CD4-positive, alpha-beta T cell treated with Interleukin-6 for 4 hours (primary cell): ENCODE measurements around the gene TSHZ1.

Experiments
- DNase-seq: peaks from one replicate; pipeline ENCODE4 v3.0.0-alpha.2; 2020; ENCODE audit warnings: mixed read lengths

TSHZ1 gene

GRCh38 chr18:75248426-75249174 lies 38.0 kb downstream of the TSHZ1 start:
- DNase-seq: no peak

DNA sequence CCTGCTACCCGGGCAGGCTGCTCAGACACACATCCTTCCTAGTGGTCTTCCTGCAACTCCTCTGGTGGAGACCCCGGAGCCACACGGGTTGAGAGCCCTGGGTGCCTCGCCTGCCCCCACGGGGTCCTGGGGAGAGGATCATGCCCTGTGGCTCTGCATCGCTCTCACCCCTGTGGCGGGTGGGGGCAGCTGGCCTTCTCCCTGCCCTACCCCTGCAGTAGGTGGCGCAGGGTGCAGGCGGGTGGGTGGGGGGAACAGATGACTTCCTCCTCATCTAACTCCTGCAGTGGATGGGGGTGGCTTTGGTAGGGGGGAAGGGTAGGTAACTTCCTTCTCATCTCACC lies 38.5 kb downstream of the TSHZ1 start:
- DNase-seq: no peak

- peak; percentile 34 for DNase-seq
These were observed 39.3 kb downstream of the TSHZ1 start for GRCh38 chr18:75249672-75250470.

DNA sequence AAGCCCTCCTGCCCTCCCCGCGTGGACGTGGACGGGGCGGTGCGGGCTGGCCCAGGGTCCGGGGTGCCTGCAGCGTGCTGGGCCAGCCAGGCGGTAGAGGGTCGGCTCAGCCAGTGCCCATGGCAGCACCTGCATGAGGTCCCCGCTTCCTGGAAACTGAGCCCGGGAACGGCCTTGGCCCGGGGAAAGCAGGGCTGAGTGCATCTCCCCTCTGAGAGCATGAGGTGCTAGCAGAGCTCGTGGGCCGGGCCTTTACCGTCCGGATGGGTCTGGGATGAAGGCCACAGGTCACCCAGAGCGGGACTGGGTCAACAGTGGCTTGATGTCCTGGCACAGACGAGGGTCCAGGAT lies 39.8 kb downstream of the TSHZ1 start:
- DNase-seq: no peak

- DNase-seq: no peak
These were observed 40.9 kb downstream of the TSHZ1 start for GRCh38 chr18:75251466-75251865.

- no peak for DNase-seq
These were observed 41.5 kb downstream of the TSHZ1 start for GRCh38 chr18:75252136-75252535.

DNA sequence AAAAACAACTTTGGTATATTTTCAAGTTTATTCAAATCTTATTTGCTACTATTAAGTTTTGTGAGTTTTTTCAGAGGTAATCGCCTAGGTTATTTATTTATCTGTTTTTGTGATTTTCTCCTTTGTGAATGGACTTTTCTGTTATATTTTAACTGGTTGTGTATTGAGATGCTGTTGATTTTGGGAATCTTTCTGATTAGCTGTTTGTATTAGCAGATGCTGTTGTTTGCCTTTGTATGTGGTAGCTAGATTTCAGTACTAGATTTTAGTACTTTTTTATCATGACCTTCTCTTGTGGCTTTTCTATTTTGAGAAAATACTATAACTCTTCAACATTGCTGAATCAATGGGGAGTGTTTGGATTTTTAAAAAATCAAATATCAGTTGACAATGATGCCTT lies 42.4 kb downstream of the TSHZ1 start:
- DNase-seq: no peak

DNA sequence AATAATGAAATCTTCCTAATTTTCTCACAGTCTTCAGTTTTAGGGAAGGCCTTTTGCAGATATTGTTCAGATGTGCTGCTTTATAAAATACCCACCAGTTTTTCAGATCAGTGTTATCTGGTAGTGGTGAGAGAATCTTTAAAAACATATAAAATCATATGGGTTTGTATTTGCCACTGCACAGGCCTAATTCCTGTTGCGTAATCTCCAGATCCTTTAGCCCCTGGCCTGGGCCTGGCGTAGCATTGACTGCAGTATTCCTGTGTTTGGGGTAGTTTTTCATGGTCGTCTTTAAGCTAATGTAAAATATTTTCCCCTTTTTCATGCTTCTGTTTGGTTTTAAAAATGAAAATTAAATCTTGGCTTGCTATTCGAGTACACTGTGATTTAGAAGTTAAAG lies 43.2 kb downstream of the TSHZ1 start:
- no peak for DNase-seq

- DNase-seq: no peak
These were observed 44.5 kb downstream of the TSHZ1 start for GRCh38 chr18:75255094-75255493.

GRCh38 chr18:75256376-75256775 lies 45.8 kb downstream of the TSHZ1 start:
- no peak for DNase-seq

GRCh38 chr18:75257605-75258004 lies 47.0 kb downstream of the TSHZ1 start:
- no peak for DNase-seq

- no peak for DNase-seq
These were observed 51.0 kb downstream of the TSHZ1 start for GRCh38 chr18:75261430-75262223.

DNA sequence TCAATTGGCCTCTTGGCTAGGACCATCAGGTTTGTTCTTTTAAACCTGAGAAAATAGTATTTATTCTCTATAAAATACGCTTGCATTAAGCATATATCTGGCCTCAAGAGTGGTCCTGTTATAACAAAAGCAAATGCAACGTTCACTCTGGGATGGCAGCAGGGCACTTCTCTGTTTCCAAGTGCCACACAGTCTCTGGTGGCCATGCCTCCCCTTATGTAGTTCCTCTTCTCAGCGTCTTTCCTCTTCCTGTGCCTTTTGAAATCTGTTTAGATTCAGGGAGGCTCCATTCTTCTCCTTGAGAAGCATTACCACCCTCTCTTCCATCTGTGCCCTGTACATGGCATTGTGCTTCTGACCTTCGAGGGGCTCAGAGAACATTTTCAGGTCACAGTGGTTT lies 51.9 kb downstream of the TSHZ1 start:
- DNase-seq: no peak

DNA sequence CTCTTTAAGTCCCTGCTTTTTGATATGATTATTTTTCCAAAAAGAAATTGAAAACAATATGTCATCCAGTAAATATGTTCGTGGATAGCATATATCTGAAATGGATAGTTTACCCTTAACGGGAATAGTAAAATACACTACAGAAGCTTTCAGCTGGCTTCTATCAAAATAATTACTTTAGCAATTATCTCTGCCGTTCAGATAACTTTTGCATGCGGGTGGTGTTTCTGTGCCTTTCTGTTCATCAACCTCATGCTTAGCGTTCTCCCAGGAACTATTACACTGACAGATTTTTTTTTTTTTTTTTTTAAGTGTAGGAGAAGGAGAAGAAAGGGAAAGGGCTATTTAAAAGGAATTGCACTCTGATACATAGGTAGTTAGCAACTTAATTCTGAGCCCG lies 53.6 kb downstream of the TSHZ1 start:
- DNase-seq: no peak

GRCh38 chr18:75264926-75265597 lies 54.5 kb downstream of the TSHZ1 start:
- no peak for DNase-seq

GRCh38 chr18:75265872-75266271 lies 55.3 kb downstream of the TSHZ1 start:
- no peak for DNase-seq

DNA sequence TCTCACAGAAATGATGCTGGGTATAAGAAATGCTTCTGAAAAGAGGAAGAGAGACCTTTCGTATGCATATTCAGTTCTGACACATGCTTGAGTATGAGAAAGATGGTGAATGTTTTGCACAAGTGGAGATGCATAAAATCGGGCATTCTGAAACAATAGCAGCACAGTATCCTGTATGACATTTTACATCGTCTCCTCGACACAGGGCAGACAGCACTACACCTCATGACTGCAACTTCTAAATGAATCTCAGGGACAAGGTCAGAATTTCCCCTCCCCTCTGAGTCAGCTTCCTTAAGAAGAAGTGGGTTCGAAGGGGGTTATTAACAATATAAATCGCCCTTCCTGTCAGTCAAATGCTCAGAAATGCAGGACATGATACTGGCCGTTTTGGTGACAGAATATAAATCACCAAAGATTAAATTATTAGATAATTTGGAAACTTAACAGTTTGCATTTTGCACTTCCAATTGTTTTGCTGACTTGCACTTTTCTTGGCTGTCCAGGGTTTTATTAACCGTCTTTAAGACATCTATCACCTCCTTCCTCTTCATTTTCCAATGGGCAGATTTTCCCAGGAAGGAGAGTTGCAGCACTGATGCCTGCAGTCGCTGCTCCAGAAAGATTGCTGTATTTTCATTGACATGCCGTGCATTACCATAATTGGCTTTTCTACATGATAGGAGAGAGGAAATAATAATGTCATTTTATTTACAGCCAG lies 57.2 kb downstream of the TSHZ1 start:
- no peak for DNase-seq

GRCh38 chr18:75268364-75268646 lies 57.7 kb downstream of the TSHZ1 start:
- DNase-seq: no peak

DNA sequence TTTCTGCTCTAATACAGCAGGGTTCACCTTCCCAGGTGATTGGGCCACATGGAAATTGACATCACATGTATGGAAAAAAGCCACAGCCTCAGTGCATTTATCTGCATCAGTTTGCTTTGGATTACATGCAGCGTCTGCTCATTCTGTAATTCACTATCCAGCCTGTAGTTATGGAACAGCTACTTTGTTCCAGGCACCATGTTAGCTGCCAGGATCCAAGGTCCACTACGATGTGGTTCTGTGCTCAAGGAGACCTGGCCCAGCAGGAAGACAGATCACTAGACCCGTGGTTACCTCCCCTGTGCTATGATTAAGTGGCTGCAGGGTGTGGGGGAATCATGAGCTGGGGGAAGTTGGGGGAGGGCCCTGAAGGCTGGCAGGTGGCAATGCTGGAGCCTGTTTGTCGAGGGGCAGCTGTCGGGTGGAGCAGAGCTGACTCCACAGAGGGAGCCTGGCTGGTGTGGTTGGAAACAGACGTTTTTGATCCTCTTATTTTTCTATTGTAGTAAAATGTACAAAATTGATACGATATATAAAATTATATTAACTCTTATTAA lies 58.6 kb downstream of the TSHZ1 start:
- DNase-seq: no peak

- no peak for DNase-seq
These were observed 59.1 kb downstream of the TSHZ1 start for GRCh38 chr18:75269696-75270095.

DNA sequence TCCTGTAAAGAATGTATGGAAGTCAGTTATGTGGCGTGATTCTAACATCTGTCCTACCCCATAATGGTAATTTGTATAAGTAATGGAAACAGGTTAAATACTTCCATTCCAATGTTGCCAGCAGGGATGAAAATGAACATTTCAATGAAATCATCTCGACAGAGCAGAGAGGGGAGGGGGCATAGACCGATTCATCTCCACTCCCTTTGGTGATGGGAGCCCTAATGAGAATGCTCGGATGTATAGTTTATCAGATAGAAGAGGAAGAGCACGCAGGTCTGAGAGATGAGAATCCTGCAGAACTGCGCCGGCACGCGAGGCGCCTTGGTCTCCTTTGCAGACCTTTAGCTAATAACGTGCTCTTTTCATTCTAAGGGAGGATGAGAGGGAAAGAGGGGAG lies 61.4 kb downstream of the TSHZ1 start:
- DNase-seq: no peak

DNA sequence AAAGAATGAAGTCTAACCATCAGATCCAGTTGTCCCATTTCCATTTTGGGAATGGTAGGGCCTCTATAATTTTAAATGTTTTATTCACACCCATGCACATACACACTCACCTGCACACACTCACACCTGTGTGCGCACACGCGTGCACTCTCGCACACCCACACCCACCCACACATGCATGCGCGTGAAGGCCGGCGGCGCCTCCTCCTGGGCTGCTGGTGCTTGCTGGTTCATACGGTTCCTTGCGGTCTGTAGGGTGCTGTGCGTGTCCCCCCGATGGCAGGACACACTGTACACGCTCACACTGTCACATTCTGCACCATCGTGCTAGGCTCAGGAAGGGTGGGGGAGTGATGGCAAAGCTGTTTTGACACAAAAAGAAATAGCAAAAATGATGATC lies 63.2 kb downstream of the TSHZ1 start:
- DNase-seq: no peak

DNA sequence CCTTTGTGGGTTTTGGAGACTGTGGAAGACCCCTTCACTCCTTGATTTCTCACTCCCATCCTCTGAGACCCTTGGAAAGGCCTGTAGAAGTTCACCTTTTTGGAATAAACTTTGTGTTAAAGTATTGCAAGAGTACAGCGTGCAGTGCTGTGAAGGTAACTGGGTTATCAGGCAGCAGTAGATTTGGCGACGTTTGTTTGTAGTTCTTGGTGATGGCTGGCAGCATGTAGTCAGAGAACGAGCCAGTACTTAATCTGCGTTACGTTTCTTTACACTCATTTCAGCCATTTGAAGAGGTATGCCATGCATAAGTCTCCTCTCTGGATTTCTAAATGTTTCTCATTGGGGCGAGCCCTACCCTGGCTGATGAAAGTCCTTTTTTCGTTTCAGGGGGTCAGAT lies 64.6 kb downstream of the TSHZ1 start:
- no peak for DNase-seq
